Measurements from ENCODE around the gene HSBP1. TPM values are rescaled to one million over a fixed set of nuclear protein-coding genes. Genes with fewer than 3 reads are reported as not detected.

HSBP1 gene
- total and polyA plus RNA-seq, 2 donors (not counting 1 experiment from before 2014, with no cell fraction given): 135 to 184 TPM

DNA sequence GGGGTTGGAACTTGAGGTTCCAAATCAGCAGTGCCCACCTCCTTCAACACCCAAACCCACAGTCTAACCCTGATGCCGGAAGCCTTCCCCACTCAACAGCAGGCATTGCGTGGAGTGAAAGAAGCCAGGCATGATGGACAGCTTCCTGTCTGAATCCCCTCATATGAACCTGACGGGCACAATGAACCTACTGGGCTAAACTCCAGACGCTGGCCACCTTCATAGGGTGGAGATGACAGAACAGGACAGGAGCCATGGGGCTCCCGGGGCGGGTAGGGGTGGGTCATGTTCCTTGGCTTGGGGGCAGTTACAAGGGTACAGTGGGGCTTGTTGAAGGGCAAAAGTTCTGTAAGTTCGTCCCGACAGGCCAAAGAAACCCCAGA is 460 bp upstream of the HSBP1 start:
- peaks cover 26% of the 10 kb centered on the region for H3K79me2 ChIP-seq (ENCODE audit: control insufficient read depth, insufficient read depth, low read length)
- DNase-seq (ENCODE audit: low read depth in 2 of 2): no peak
- H3K4me2 ChIP-seq (ENCODE audit: extremely low read depth, insufficient read depth, low read length): peak overlapping the region; percentile 50
- peak overlapping the region; percentile 76 for H2AFZ ChIP-seq (ENCODE audit: low read length)
- H3K9ac ChIP-seq (ENCODE audit: insufficient read depth, low read length): no peak overlapping the region
- H3K4me3 ChIP-seq (replicated peaks in 1 of 4; ENCODE audit: control extremely low read depth in 1 of 4, insufficient read depth in 1 of 4, low read depth in 3 of 4, low read length in 4 of 4): peak overlapping the region in 1 of 4 experiments; percentile 11
- no peak for TF ChIP-seq EZH2 (IDR thresholded peaks at IDR 0.05; ENCODE audit: low read length, missing control alignments)
- no peak for TF ChIP-seq CTCF (conservative IDR thresholded peaks at IDR 0.05 in 1 of 2, IDR thresholded peaks at IDR 0.05 in 1 of 2; ENCODE audit: low read depth in 1 of 2, low read length in 2 of 2)
- H4K20me1 ChIP-seq (ENCODE audit: control insufficient read depth, extremely low read depth, insufficient read depth, low read length): no peaks in the 10 kb centered on the region
- H3K36me3 ChIP-seq (ENCODE audit: control insufficient read depth, insufficient read depth, low read length): no peaks in the 10 kb centered on the region
- no peaks in the 10 kb centered on the region for H3K27me3 ChIP-seq (ENCODE audit: control insufficient read depth, insufficient read depth, low read length)
- no peak overlapping the region for H3K27ac ChIP-seq (ENCODE audit: insufficient read depth, low read length)
- no peaks in the 10 kb centered on the region for H3K9me3 ChIP-seq (ENCODE audit: control insufficient read depth, insufficient read depth, low read depth, low read length)
- peaks cover 4% of the 10 kb centered on the region for H3K4me1 ChIP-seq (ENCODE audit: control insufficient read depth, extremely low read depth, insufficient read depth, low read length)

- H3K36me3 ChIP-seq (ENCODE audit: control insufficient read depth, insufficient read depth, low read length): peaks cover 2% of the 10 kb centered on the region
- no peaks in the 10 kb centered on the region for H3K9me3 ChIP-seq (ENCODE audit: control insufficient read depth, insufficient read depth, low read depth, low read length)
- DNase-seq (ENCODE audit: low read depth in 2 of 2): no peak
- H3K4me1 ChIP-seq (ENCODE audit: control insufficient read depth, extremely low read depth, insufficient read depth, low read length): peaks cover 1% of the 10 kb centered on the region
- H3K9ac ChIP-seq (ENCODE audit: insufficient read depth, low read length): peak overlapping the region; percentile 91
- H3K79me2 ChIP-seq (ENCODE audit: control insufficient read depth, insufficient read depth, low read length): peaks cover 26% of the 10 kb centered on the region
- H4K20me1 ChIP-seq (ENCODE audit: control insufficient read depth, extremely low read depth, insufficient read depth, low read length): no peaks in the 10 kb centered on the region
- peak overlapping the region; percentile 97 for H3K4me2 ChIP-seq (ENCODE audit: extremely low read depth, insufficient read depth, low read length)
- peak overlapping the region; percentile 83 to 95 (median 90) for H3K4me3 ChIP-seq (replicated peaks in 1 of 4; ENCODE audit: control extremely low read depth in 1 of 4, insufficient read depth in 1 of 4, low read depth in 3 of 4, low read length in 4 of 4)
- TF ChIP-seq EZH2 (IDR thresholded peaks at IDR 0.05; ENCODE audit: low read length, missing control alignments) (no peak), CTCF (conservative IDR thresholded peaks at IDR 0.05 in 1 of 2, IDR thresholded peaks at IDR 0.05 in 1 of 2; ENCODE audit: low read depth in 1 of 2, low read length in 2 of 2) (no peak)
- H2AFZ ChIP-seq (ENCODE audit: low read length): peak overlapping the region; percentile 14
- peak overlapping the region; percentile 84 for H3K27ac ChIP-seq (ENCODE audit: insufficient read depth, low read length)
- no peaks in the 10 kb centered on the region for H3K27me3 ChIP-seq (ENCODE audit: control insufficient read depth, insufficient read depth, low read length)
Observed at GRCh38 chr16:83808573-83809014, 816 bp downstream of the HSBP1 start.

DNA sequence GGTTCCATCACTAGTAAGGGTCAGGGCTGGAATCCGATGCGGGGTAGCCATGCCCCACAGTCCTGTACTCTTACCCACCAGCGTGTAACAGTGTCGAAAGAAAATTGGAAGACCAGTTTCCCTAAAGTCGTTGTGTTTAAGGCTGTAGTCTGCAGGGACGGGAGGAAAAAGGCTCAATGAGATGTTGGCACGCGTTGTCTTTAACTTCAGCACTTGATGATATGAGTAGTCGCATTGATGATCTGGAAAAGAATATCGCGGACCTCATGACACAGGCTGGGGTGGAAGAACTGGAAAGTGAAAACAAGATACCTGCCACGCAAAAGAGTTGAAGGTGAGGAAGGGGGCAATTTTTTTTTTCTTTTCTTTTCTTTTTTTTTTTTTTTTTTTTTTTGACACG is 1.3 kb downstream of the HSBP1 start:
- H3K27ac ChIP-seq (ENCODE audit: insufficient read depth, low read length): peak overlapping the region; percentile 84
- H2AFZ ChIP-seq (ENCODE audit: low read length): no peak overlapping the region
- H4K20me1 ChIP-seq (ENCODE audit: control insufficient read depth, extremely low read depth, insufficient read depth, low read length): no peaks in the 10 kb centered on the region
- peak overlapping the region; percentile 97 for H3K4me2 ChIP-seq (ENCODE audit: extremely low read depth, insufficient read depth, low read length)
- no peak for DNase-seq (ENCODE audit: low read depth in 2 of 2)
- peak overlapping the region; percentile 83 to 95 (median 90) for H3K4me3 ChIP-seq (replicated peaks in 1 of 4; ENCODE audit: control extremely low read depth in 1 of 4, insufficient read depth in 1 of 4, low read depth in 3 of 4, low read length in 4 of 4)
- peaks cover 26% of the 10 kb centered on the region for H3K79me2 ChIP-seq (ENCODE audit: control insufficient read depth, insufficient read depth, low read length)
- peaks cover 2% of the 10 kb centered on the region for H3K36me3 ChIP-seq (ENCODE audit: control insufficient read depth, insufficient read depth, low read length)
- H3K9me3 ChIP-seq (ENCODE audit: control insufficient read depth, insufficient read depth, low read depth, low read length): no peaks in the 10 kb centered on the region
- H3K27me3 ChIP-seq (ENCODE audit: control insufficient read depth, insufficient read depth, low read length): no peaks in the 10 kb centered on the region
- H3K9ac ChIP-seq (ENCODE audit: insufficient read depth, low read length): no peak overlapping the region
- H3K4me1 ChIP-seq (ENCODE audit: control insufficient read depth, extremely low read depth, insufficient read depth, low read length): peaks cover 3% of the 10 kb centered on the region
- TF ChIP-seq EZH2 (IDR thresholded peaks at IDR 0.05; ENCODE audit: low read length, missing control alignments): no peak
- no peak for TF ChIP-seq CTCF (conservative IDR thresholded peaks at IDR 0.05 in 1 of 2, IDR thresholded peaks at IDR 0.05 in 1 of 2; ENCODE audit: low read depth in 1 of 2, low read length in 2 of 2)

All from fibroblast of lung (primary cell).